H1 (cell line): ENCODE measurements around the gene PSMD9. TPM values are rescaled to one million over a fixed set of nuclear protein-coding genes. Genes with fewer than 3 reads are reported as not detected.

Experiments
- CTBP2 ChIP-seq: IDR thresholded peaks from 2 replicates; pipeline ENCODE4 v1.7.0; 2011; ENCODE audit warnings: borderline replicate concordance, mild to moderate bottlenecking, moderate library complexity, mixed read lengths, low read length; ENCODE audit not compliant: insufficient read depth, insufficient read length
- CTCF ChIP-seq, 3 experiments: IDR thresholded peaks; 1 replicate in 2 of 3; 2 replicates in 1 of 3; pipeline versions ENCODE4 v1.5.1 to v1.6.1; 2011; ENCODE audit warnings: low read length in 3 of 3, mild to moderate bottlenecking in 3 of 3, inconsistent platforms in 2 of 3, low read depth in 1 of 3, moderate library complexity in 1 of 3; ENCODE audit not compliant: insufficient read depth in 1 of 3; ENCODE audit errors: control extremely low read depth in 1 of 3
- FOSL1 ChIP-seq: IDR thresholded peaks from 2 replicates; pipeline ENCODE4 v1.6.1; 2011; ENCODE audit warnings: mild to moderate bottlenecking, low read depth, low read length, moderate library complexity; ENCODE audit not compliant: insufficient read depth
- HDAC6 ChIP-seq: IDR thresholded peaks from one replicate; pipeline ENCODE4 v1.7.1; 2012; ENCODE audit warnings: low read depth, mild to moderate bottlenecking, inconsistent platforms, low read length, moderate library complexity
- KDM1A ChIP-seq: fragments of 200-600, 300-600 bp; sonication (generic); IDR thresholded peaks from 2 replicates; pipeline ENCODE4 v1.7.1; 2016; ENCODE audit warnings: mild to moderate bottlenecking, low read length, borderline replicate concordance
- NANOG ChIP-seq: IDR thresholded peaks from 2 replicates; pipeline ENCODE4 v1.6.1; 2011; ENCODE audit warnings: low read length, low read depth, mild to moderate bottlenecking, inconsistent platforms; ENCODE audit not compliant: insufficient read depth, poor library complexity, severe bottlenecking
- RAD21 ChIP-seq, 2 experiments: IDR thresholded peaks in 1 of 2; conservative IDR thresholded peaks in 1 of 2; 2 replicates each; pipeline ENCODE4 v1.6.1; 2011; ENCODE audit warnings: low read depth in 2 of 2, low read length in 2 of 2, improper control_type of control experiment in 1 of 2, inconsistent platforms in 1 of 2, mild to moderate bottlenecking in 1 of 2, moderate library complexity in 1 of 2
- SP4 ChIP-seq: IDR thresholded peaks from 2 replicates; pipeline ENCODE4 v1.6.1; 2012; ENCODE audit warnings: low read length, inconsistent platforms
- TBP ChIP-seq: IDR thresholded peaks from 2 replicates; pipeline ENCODE4 v1.6.1; 2011; ENCODE audit warnings: low read depth, low read length, improper control_type of control experiment
- polyA plus RNA-seq, 7 experiments: library from polyadenylated mRNA; depleted of rRNA in 3 of 7; stranded (reverse) in 5 of 7; unstranded in 2 of 7; fragments of >200 nt in 5 of 7; fragments of 200-250 nt in 2 of 7; gene quantifications; 1 replicate in 5 of 7; 2 replicates in 1 of 7; 4 replicates in 1 of 7; pipeline versions ENCODE4 v1.2.1 to v1.2.3, GENCODE V29; 2011 to 2013; ENCODE audit warnings: missing spikeins in 2 of 7, mixed read lengths in 2 of 7
- total RNA-seq: library from RNA; stranded (reverse); fragmentation: NEBNext Ultra II Directional; extraction: Animal tissue kit (Norgen Biotek cat#: 25700); gene quantifications from 2 replicates; pipeline ENCODE4 v1.2.1, GENCODE V29; 2021
- TF ChIP-seq, protein P1 (sequence below): IDR thresholded peaks from 2 replicates; pipeline ENCODE4 v1.6.1; 2011; ENCODE audit warnings: low read length, improper control_type of control experiment

Gene PSMD9
- total and polyA plus RNA-seq, 2 of the 8 experiments (the other 6 are each of a cell fraction or from before 2014, with no cell fraction given), result 28.8 to 36.1 TPM

- peak; percentile 99 for TF ChIP-seq NANOG
- TF ChIP-seq TBP, result peak; percentile 72
- peak; percentile 59 to 83 (median 75) for TF ChIP-seq CTCF (IDR thresholded peaks at IDR 0.05; ENCODE audit: control extremely low read depth in 1 of 3, insufficient read depth in 1 of 3, low read depth in 1 of 3, low read length in 3 of 3)
- 0 out of 2 replicates have a peak, but pooled peaks have one; percentile 22 for TF ChIP-seq SP4
- TF ChIP-seq, protein P1, sequence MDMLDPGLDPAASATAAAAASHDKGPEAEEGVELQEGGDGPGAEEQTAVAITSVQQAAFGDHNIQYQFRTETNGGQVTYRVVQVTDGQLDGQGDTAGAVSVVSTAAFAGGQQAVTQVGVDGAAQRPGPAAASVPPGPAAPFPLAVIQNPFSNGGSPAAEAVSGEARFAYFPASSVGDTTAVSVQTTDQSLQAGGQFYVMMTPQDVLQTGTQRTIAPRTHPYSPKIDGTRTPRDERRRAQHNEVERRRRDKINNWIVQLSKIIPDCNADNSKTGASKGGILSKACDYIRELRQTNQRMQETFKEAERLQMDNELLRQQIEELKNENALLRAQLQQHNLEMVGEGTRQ, result peak; percentile 80
- peak; percentile 52 to 68 for TF ChIP-seq RAD21 (IDR thresholded peaks at IDR 0.05 in 1 of 2, conservative IDR thresholded peaks at IDR 0.05 in 1 of 2; ENCODE audit: low read depth in 2 of 2, low read length in 2 of 2)
- TF ChIP-seq HDAC6, result no peak
- TF ChIP-seq KDM1A, result peak; percentile 4; the same call in 1 of the 2 replicates
- no peak for TF ChIP-seq CTBP2
- no peak for TF ChIP-seq FOSL1
Measured at GRCh38 chr12:121888478-121889273, at the start of gene PSMD9 (continued).
